HG03342 (cell line): ENCODE measurements around the gene EXOSC10.
A peak's percentile ranks its signal among the peaks of the same experiment; 100 is the strongest.

Experiments
- ATAC-seq: cut with Tn5 transposase; IDR thresholded peaks from one replicate; pipeline ENCODE4 v1.9.1; 2021; ENCODE audit warnings: mild to moderate bottlenecking, moderate library complexity; ENCODE audit not compliant: unreplicated experiment

Gene EXOSC10

GRCh38 chr1:11099310-11100148, at the start of gene EXOSC10:
Gene EXOSC10, minus strand, starts transcription at chr1:11099869. Its CDS starts 38 bp downstream, at chr1:11099831.
- peak; percentile 92 for ATAC-seq

- no peak for ATAC-seq
Measured at GRCh38 chr1:11147197-11147770, 47.6 kb upstream of the EXOSC10 start.

GRCh38 chr1:11145741-11146140, 46.1 kb upstream of the EXOSC10 start:
- no peak for ATAC-seq

- ATAC-seq = no peak
Measured at GRCh38 chr1:11144570-11145256, 45.0 kb upstream of the EXOSC10 start.

- no peak for ATAC-seq
Measured at GRCh38 chr1:11143907-11144306, 44.2 kb upstream of the EXOSC10 start.

GRCh38 chr1:11143401-11143800, 43.7 kb upstream of the EXOSC10 start:
- ATAC-seq = no peak

- ATAC-seq = no peak
Measured at GRCh38 chr1:11142618-11143391, 43.1 kb upstream of the EXOSC10 start.

GRCh38 chr1:11138952-11139351, 39.3 kb upstream of the EXOSC10 start:
- no peak for ATAC-seq

GRCh38 chr1:11138029-11138428, 38.4 kb upstream of the EXOSC10 start:
- no peak for ATAC-seq

- no peak for ATAC-seq
Measured at GRCh38 chr1:11134898-11135266, 35.2 kb upstream of the EXOSC10 start.

GRCh38 chr1:11134251-11134897, 34.7 kb upstream of the EXOSC10 start:
- no peak for ATAC-seq

- no peak for ATAC-seq
Measured at GRCh38 chr1:11132563-11133293, 33.1 kb upstream of the EXOSC10 start.

- ATAC-seq = no peak
Measured at GRCh38 chr1:11131816-11132215, 32.1 kb upstream of the EXOSC10 start.

GRCh38 chr1:11130406-11130805, 30.7 kb upstream of the EXOSC10 start:
- no peak for ATAC-seq

- ATAC-seq = no peak
Measured at GRCh38 chr1:11129649-11130390, 30.2 kb upstream of the EXOSC10 start.

GRCh38 chr1:11126569-11126968, 26.9 kb upstream of the EXOSC10 start:
- no peak for ATAC-seq

GRCh38 chr1:11125931-11126330, 26.3 kb upstream of the EXOSC10 start:
- ATAC-seq = no peak

GRCh38 chr1:11124965-11125364, 25.3 kb upstream of the EXOSC10 start:
- ATAC-seq = no peak

- ATAC-seq = no peak
Measured at GRCh38 chr1:11116318-11116717, 16.6 kb upstream of the EXOSC10 start.
